ENCODE data around the gene ASCL5. TPM values are rescaled to one million over a fixed set of nuclear protein-coding genes. Genes with fewer than 3 reads are reported as not detected.
A peak's percentile ranks its signal among the peaks of the same experiment; 100 is the strongest.

Gene ASCL5
- total and polyA plus RNA-seq, 2 of the 13 experiments (the other 11 are each of a cell fraction or from before 2014, with no cell fraction given): not detected

GRCh38 chr1:201154389-201155165 is 27.6 kb upstream of the ASCL5 start, which contains the start of gene TMEM9 (continued):
- no peak for TF ChIP-seq STAT5B (CRISPR knock-in tag; IDR thresholded peaks at IDR 0.05)
- TF ChIP-seq SMAD9 (CRISPR knock-in tag; IDR thresholded peaks at IDR 0.05): no peak
- TF ChIP-seq POLR2AphosphoS2 (IDR thresholded peaks at IDR 0.05; ENCODE audit: low read depth, low read length): no peak
- 0 out of 2 replicates have a peak, but pooled peaks have one; percentile 47 for TF ChIP-seq HOXA5 (CRISPR knock-in tag; IDR thresholded peaks at IDR 0.05)
- TF ChIP-seq ZBTB7B (CRISPR knock-in tag; IDR thresholded peaks at IDR 0.05): no peak
- TF ChIP-seq AHR (CRISPR knock-in tag; IDR thresholded peaks at IDR 0.05): no peak
- TF ChIP-seq ZNF75D (CRISPR knock-in tag; IDR thresholded peaks at IDR 0.05; ENCODE audit: borderline replicate concordance): no peak

- no peaks in the 10 kb centered on the region for H3K9me3 ChIP-seq (ENCODE audit: low read length)
- H3K27me3 ChIP-seq (ENCODE audit: control insufficient read depth in 1 of 2, insufficient read depth in 2 of 2, low read length in 2 of 2): no peaks in the 10 kb centered on the region; a peak in 1 of 5 replicates
- FAIRE-seq: no peak
- BruUV-seq (replicated peaks): no TSS peak
- POLR2A ChIA-PET: interaction anchor here (0.9 to 3.9 kb wide), 6 partner anchors 9 to 247 kb away, joined by 3 to 30 read pairs (median 5); no protein-coding TSS in a partner anchor
- peak overlapping the region; percentile 42 for H3K27ac ChIP-seq (ENCODE audit: extremely low read length, insufficient read depth, low read length)
- CTCF ChIA-PET (ENCODE audit: low intra/inter-chr PET ratio, low total read pairs): no interaction called here
- H3K36me3 ChIP-seq (replicated peaks in 1 of 2; ENCODE audit: control insufficient read depth in 1 of 2, insufficient read depth in 2 of 2, low read length in 2 of 2): peaks cover 5 to 29% of the 10 kb centered on the region in 2 experiments; a peak in 4 of 5 replicates
- peak overlapping the region; percentile 77 to 95 (median 85) for H3K4me3 ChIP-seq (replicated peaks in 1 of 3; ENCODE audit: insufficient read depth in 1 of 3, low read depth in 2 of 3, low read length in 3 of 3)
- WGBS (ENCODE audit: low lambda C conversion rate): 57% methylated on average over 1 of the region's 37 CpGs
- intact Hi-C loops (cut with micrococcal nuclease; ENCODE audit: unreplicated experiment) (loop anchor here (1.0 kb wide), 2 partner anchors 17 to 32 kb away; no protein-coding TSS in a partner anchor), in situ Hi-C loops (cut with HindIII; ENCODE audit: extremely low pct_ligation_motif_present, low pct_unique_long_range_greater_than_20kb) (no loop called here)
- peak; percentile 90 for ATAC-seq
- peak overlapping the region; percentile 94 for H3K4me2 ChIP-seq (ENCODE audit: low read depth, low read length)
- H3K9ac ChIP-seq (ENCODE audit: insufficient read depth, low read depth, low read length): peak overlapping the region; percentile 67
- H3K4me1 ChIP-seq (ENCODE audit: insufficient read depth, low read length): peaks cover 19% of the 10 kb centered on the region
- no peak overlapping the region for H2AFZ ChIP-seq (ENCODE audit: low read length)
- H4K20me1 ChIP-seq (ENCODE audit: insufficient read depth, low read length): no peaks in the 10 kb centered on the region
- peaks cover 10% of the 10 kb centered on the region for H3K79me2 ChIP-seq (ENCODE audit: insufficient read depth, low read length)
- no peak for DNase-seq (ENCODE audit: low spot score)
- TF ChIP-seq CENPBD1 (CRISPR knock-in tag; IDR thresholded peaks at IDR 0.05; ENCODE audit: borderline replicate concordance, low read depth) (no peak), ZNF326 (CRISPR knock-in tag; IDR thresholded peaks at IDR 0.05; ENCODE audit: borderline replicate concordance) (no peak), ZFP62 (CRISPR knock-in tag; IDR thresholded peaks at IDR 0.05) (no peak), ZNF256 (CRISPR knock-in tag; conservative IDR thresholded peaks at IDR 0.05) (peak; percentile 49; the same call in 1 of the 2 replicates), CHCHD3 (CRISPR knock-in tag; IDR thresholded peaks at IDR 0.05) (no peak), ZBTB46 (CRISPR knock-in tag; IDR thresholded peaks at IDR 0.05; ENCODE audit: borderline replicate concordance) (no peak), SP140L (CRISPR knock-in tag; IDR thresholded peaks at IDR 0.05; ENCODE audit: borderline replicate concordance) (no peak), ZNF550 (CRISPR knock-in tag; IDR thresholded peaks at IDR 0.05; ENCODE audit: borderline replicate concordance) (no peak), ZNF597 (CRISPR knock-in tag; IDR thresholded peaks at IDR 0.05) (no peak), ZFY (CRISPR knock-in tag; IDR thresholded peaks at IDR 0.05) (peak; percentile 85), ZBTB1 (CRISPR knock-in tag; IDR thresholded peaks at IDR 0.05; ENCODE audit: borderline replicate concordance) (no peak), ZNF431 (CRISPR knock-in tag; IDR thresholded peaks at IDR 0.05; ENCODE audit: borderline replicate concordance, low read depth) (no peak)
These were observed 26.7 kb upstream of the ASCL5 start for GRCh38 chr1:201153474-201154388.
